PC-3 (cell line): ENCODE data around the gene ZBTB40. TPM values are rescaled to one million over a fixed set of nuclear protein-coding genes. Genes with fewer than 3 reads are reported as not detected.

Source experiments
- ATAC-seq: fragments of 200-7000 bp; cut with Tn5 transposase; 2 replicates; pipeline ENCODE4 v1.9.1; 2020; ENCODE audit warnings: mild to moderate bottlenecking, moderate library complexity
- BruUV-seq: library from RNA; stranded (reverse); fragments of 400-500 nt; replicated peaks from 2 replicates; lab custom pipeline; 2021; lab: Mats Ljungman, UMichigan
- CTCF ChIA-PET: fragments of 300-600 bp; sonication (Branson Sonifier 250); formaldehyde crosslinking; loops from one replicate; lab custom pipeline; 2022; ENCODE audit warnings: antibody characterized with exemption; lab: Charles Lee
- POLR2A ChIA-PET: fragments of 300-600 bp; sonication (Branson Sonifier 250); formaldehyde crosslinking; loops from one replicate; lab custom pipeline; 2022; ENCODE audit warnings: antibody characterized with exemption; ENCODE audit not compliant: unreplicated experiment; lab: Charles Lee
- DNase-seq: peaks from one replicate; pipeline ENCODE4 v3.0.0-alpha.2; 2015
- H2AFZ ChIP-seq: fragments of 300-600 bp; sonication (generic); 2 replicates; pipeline ENCODE4 v1.6.0; 2016; ENCODE audit warnings: antibody characterized with exemption, low read length
- H3F3A ChIP-seq: fragments of 300-600 bp; sonication (generic); one replicate; pipeline ENCODE4 v1.6.0; 2017; ENCODE audit warnings: antibody characterized with exemption, low read length, control low read depth, mild to moderate bottlenecking; ENCODE audit not compliant: unreplicated experiment
- H3K27ac ChIP-seq: fragments of 300-600 bp; sonication (generic); 2 replicates; pipeline ENCODE4 v1.5.1; 2016; ENCODE audit warnings: mild to moderate bottlenecking, low read length
- H3K27me3 ChIP-seq: fragments of 300-600 bp; sonication (generic); 2 replicates; pipeline ENCODE4 v1.6.1; 2016; ENCODE audit warnings: low read length, mixed read lengths
- H3K36me3 ChIP-seq: fragments of 300-600 bp; sonication (generic); 2 replicates; pipeline ENCODE4 v1.6.1; 2016; ENCODE audit warnings: low read depth, mixed run types, low read length, mixed read lengths
- H3K4me1 ChIP-seq: fragments of 300-600 bp; sonication (generic); 2 replicates; pipeline ENCODE4 v1.5.1; 2016; ENCODE audit warnings: low read length; ENCODE audit not compliant: insufficient read depth
- H3K4me2 ChIP-seq: fragments of 300-600 bp; sonication (generic); 2 replicates; pipeline ENCODE4 v1.6.0; 2016; ENCODE audit warnings: low read length
- H3K4me3 ChIP-seq: fragments of 300-600 bp; sonication (generic); 2 replicates; pipeline ENCODE4 v1.5.1; 2016; ENCODE audit warnings: mild to moderate bottlenecking, low read length, mixed read lengths
- H3K79me2 ChIP-seq: fragments of 300-600 bp; sonication (generic); 2 replicates; pipeline ENCODE4 v1.6.1; 2017; ENCODE audit warnings: low read length, mixed read lengths
- H3K9ac ChIP-seq: fragments of 300-600 bp; sonication (generic); 2 replicates; pipeline ENCODE4 v1.6.0; 2016; ENCODE audit warnings: mild to moderate bottlenecking, low read length
- H3K9me2 ChIP-seq: fragments of 300-600 bp; sonication (generic); replicated peaks from 2 replicates; pipeline ENCODE4 v1.6.1; 2016; ENCODE audit warnings: mixed run types, low read length, mixed read lengths
- H3K9me3 ChIP-seq: fragments of 300-600 bp; sonication (generic); 2 replicates; pipeline ENCODE4 v1.6.1; 2016; ENCODE audit warnings: low read length, mixed read lengths
- H4K20me1 ChIP-seq: fragments of 300-600 bp; sonication (generic); 2 replicates; pipeline ENCODE4 v1.6.1; 2016; ENCODE audit warnings: low read length, mixed read lengths
- EZH2 ChIP-seq: fragments of 300-600 bp; sonication (generic); IDR thresholded peaks from one replicate; pipeline ENCODE4 v1.6.1; 2017; ENCODE audit warnings: antibody characterized with exemption, mild to moderate bottlenecking, low read length; ENCODE audit not compliant: unreplicated experiment
- EZH2phosphoT487 ChIP-seq: fragments of 300-600 bp; sonication (generic); IDR thresholded peaks from 2 replicates; pipeline ENCODE4 v1.6.1; 2018; ENCODE audit warnings: mild to moderate bottlenecking, antibody characterized with exemption, low read length, borderline replicate concordance
- intact Hi-C: fragments of 100-400 bp; cut with micrococcal nuclease; formaldehyde crosslinking; loops from 2 replicates; pipeline ENCODE4 v1.9.0; 2023
- total RNA-seq: library from RNA; depleted of rRNA; stranded (reverse); fragments of >200 nt; gene quantifications from 2 replicates; pipeline ENCODE4 v1.2.3, GENCODE V29; 2014
- TF ChIP-seq, protein P1 (sequence below): fragments of 300-600 bp; sonication (generic); conservative IDR thresholded peaks from 2 replicates; pipeline ENCODE4 v1.5.1; 2017; ENCODE audit warnings: antibody characterized with exemption, low read depth, mild to moderate bottlenecking, low read length

Gene ZBTB40
- total RNA-seq, 1 experiment from 2014 or later: 20.2 TPM

DNA sequence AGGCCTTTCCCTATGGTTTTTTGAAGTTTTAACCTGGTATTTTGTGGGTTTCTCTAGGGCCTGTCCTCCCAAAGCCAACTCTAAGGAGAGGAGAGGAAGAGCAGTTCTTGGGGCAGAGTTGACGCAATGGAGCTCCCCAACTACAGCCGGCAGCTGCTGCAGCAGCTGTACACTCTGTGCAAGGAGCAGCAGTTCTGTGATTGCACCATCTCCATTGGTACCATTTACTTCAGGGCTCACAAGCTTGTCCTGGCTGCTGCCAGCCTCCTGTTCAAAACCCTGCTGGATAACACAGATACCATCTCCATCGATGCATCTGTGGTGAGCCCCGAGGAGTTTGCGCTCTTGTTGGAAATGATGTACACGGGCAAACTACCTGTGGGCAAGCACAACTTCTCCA, 38.2 kb downstream of the ZBTB40 start:
- POLR2A ChIA-PET: no interaction called here
- Histone ChIP-seq H3F3A (no peaks in the 10 kb centered on the region), H3K4me2 (no peak overlapping the region), H2AFZ (no peak overlapping the region), H3K27me3 (no peaks in the 10 kb centered on the region), H4K20me1 (no peaks in the 10 kb centered on the region), H3K9me3 (no peaks in the 10 kb centered on the region), H3K27ac (no peak overlapping the region), H3K9me2 (no peaks in the 10 kb centered on the region), H3K9ac (no peak overlapping the region), H3K4me1 (no peaks in the 10 kb centered on the region), H3K36me3 (peaks cover 3% of the 10 kb centered on the region; the same call in 1 of the 2 replicates), H3K4me3 (no peak overlapping the region), H3K79me2 (peaks cover 31% of the 10 kb centered on the region)
- BruUV-seq: no TSS peak
- ATAC-seq: no peak
- CTCF ChIA-PET: no interaction called here
- no peak for DNase-seq
- TF ChIP-seq, protein P1, sequence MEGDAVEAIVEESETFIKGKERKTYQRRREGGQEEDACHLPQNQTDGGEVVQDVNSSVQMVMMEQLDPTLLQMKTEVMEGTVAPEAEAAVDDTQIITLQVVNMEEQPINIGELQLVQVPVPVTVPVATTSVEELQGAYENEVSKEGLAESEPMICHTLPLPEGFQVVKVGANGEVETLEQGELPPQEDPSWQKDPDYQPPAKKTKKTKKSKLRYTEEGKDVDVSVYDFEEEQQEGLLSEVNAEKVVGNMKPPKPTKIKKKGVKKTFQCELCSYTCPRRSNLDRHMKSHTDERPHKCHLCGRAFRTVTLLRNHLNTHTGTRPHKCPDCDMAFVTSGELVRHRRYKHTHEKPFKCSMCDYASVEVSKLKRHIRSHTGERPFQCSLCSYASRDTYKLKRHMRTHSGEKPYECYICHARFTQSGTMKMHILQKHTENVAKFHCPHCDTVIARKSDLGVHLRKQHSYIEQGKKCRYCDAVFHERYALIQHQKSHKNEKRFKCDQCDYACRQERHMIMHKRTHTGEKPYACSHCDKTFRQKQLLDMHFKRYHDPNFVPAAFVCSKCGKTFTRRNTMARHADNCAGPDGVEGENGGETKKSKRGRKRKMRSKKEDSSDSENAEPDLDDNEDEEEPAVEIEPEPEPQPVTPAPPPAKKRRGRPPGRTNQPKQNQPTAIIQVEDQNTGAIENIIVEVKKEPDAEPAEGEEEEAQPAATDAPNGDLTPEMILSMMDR: no peak
- TF ChIP-seq EZH2phosphoT487: no peak
- no peak for TF ChIP-seq EZH2
- intact Hi-C loops: no loop called here

DNA sequence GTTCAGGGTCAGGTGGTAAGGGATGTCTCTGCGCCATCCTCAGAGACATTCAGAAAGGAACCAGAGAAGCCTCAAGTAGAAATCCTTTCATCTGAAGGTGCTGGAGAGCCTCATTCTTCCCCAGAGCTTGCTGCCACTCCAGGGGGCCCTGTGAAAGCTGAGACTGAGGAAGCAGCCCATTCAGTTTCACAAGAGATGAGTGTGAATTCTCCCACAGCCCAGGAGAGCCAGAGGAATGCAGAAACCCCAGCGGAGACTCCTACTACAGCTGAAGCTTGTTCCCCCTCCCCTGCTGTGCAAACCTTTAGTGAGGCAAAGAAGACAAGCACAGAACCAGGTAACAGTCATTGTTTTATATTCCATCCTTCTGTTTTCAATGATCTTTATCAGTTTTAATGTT, 38.7 kb downstream of the ZBTB40 start:
- Histone ChIP-seq H3K79me2 (peaks cover 26% of the 10 kb centered on the region), H3K27me3 (no peaks in the 10 kb centered on the region), H3K9me2 (no peaks in the 10 kb centered on the region), H3K9me3 (no peaks in the 10 kb centered on the region), H3K36me3 (peaks cover 3% of the 10 kb centered on the region; the same call in 1 of the 2 replicates), H3K4me1 (no peaks in the 10 kb centered on the region), H3K9ac (no peak overlapping the region), H3F3A (no peaks in the 10 kb centered on the region), H3K4me2 (no peak overlapping the region), H4K20me1 (no peaks in the 10 kb centered on the region), H3K4me3 (no peak overlapping the region), H3K27ac (no peak overlapping the region), H2AFZ (no peak overlapping the region)
- ChIA-PET POLR2A (no interaction called here), CTCF (no interaction called here)
- DNase-seq (no peak), ATAC-seq (no peak)
- intact Hi-C loops: no loop called here
- BruUV-seq: no TSS peak
- TF ChIP-seq EZH2 (no peak), EZH2phosphoT487 (no peak)
- TF ChIP-seq, protein P1: no peak

DNA sequence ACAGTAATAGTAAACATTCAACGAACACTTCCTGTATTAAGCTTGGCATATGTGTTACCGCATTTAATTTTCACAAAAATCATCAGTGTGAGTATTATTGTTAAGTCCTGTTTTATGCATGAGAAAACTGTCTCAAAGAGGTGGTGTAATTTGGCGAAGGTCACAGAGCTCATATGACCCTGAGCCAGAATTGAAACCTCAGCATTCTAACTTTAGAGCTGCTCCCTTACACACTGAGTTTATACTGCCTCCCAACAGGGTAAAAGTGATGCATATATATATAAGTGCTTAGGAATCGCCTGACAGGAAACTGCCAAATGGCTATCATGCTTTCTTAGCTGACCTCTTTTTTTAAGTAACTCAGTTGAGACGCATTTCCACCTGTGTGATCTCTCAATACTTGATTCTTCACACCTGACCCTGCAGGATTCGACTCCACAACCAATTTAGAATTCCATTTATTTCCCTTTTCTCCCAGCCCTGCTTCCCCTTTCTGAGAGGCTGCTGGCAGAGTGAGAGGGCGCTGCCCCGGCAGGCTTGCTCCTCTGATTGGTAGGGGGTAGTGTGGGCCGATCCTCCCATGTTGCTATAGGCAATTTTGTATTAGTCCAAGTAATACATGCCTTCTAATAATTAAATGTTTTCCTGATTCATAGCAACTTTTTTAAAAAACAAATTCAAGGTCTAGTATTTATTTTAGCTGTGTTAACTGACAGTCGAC, 40.5 kb downstream of the ZBTB40 start:
- H3K36me3 ChIP-seq: peaks cover 3% of the 10 kb centered on the region; the same call in 1 of the 2 replicates
- H3K4me2 ChIP-seq: no peak overlapping the region
- H3K27me3 ChIP-seq: no peaks in the 10 kb centered on the region
- DNase-seq (no peak), ATAC-seq (no peak)
- no peaks in the 10 kb centered on the region for H3K9me3 ChIP-seq
- no peaks in the 10 kb centered on the region for H3K4me1 ChIP-seq
- intact Hi-C loops: no loop called here
- ChIA-PET POLR2A (no interaction called here), CTCF (no interaction called here)
- TF ChIP-seq, protein P1: no peak
- TF ChIP-seq EZH2: no peak
- no peak for TF ChIP-seq EZH2phosphoT487
- H3F3A ChIP-seq: no peaks in the 10 kb centered on the region
- no peaks in the 10 kb centered on the region for H4K20me1 ChIP-seq
- no peak overlapping the region for H3K9ac ChIP-seq
- BruUV-seq: TSS peak; percentile 15
- peaks cover 10% of the 10 kb centered on the region for H3K79me2 ChIP-seq
- H3K9me2 ChIP-seq: no peaks in the 10 kb centered on the region
- H3K4me3 ChIP-seq: no peak overlapping the region
- no peak overlapping the region for H2AFZ ChIP-seq
- no peak overlapping the region for H3K27ac ChIP-seq
